Measurements from ENCODE around the gene SDC4. TPM values are rescaled to one million over a fixed set of nuclear protein-coding genes. Genes with fewer than 3 reads are reported as not detected.
A peak's percentile ranks its signal among the peaks of the same experiment; 100 is the strongest.

The SDC4 gene
- total RNA-seq, 1 experiment from 2014 or later: 100 TPM

GRCh38 chr20:45346851-45347250 is 1.4 kb downstream of the SDC4 start:
- Histone ChIP-seq H3K27me3 (ENCODE audit: insufficient read depth, low read length) (no peaks in the 10 kb centered on the region), H3K4me3 (replicated peaks in 1 of 2; ENCODE audit: low read depth in 1 of 2, low read length in 2 of 2) (peak overlapping the region; percentile 82 to 84), H3K79me2 (ENCODE audit: insufficient read depth, low read length) (peaks cover 63% of the 10 kb centered on the region), H3K4me1 (ENCODE audit: control insufficient read depth in 1 of 2, insufficient read depth in 2 of 2, low read length in 2 of 2) (peaks cover 57 to 67% of the 10 kb centered on the region in 2 experiments), H3K9ac (ENCODE audit: low read length) (peak overlapping the region; percentile 80), H3K9me2 (ENCODE audit: insufficient read depth) (no peaks in the 10 kb centered on the region), H3K27ac (ENCODE audit: low read depth, low read length) (peak overlapping the region; percentile 82), H2AFZ (ENCODE audit: low read depth, low read length, poor library complexity, severe bottlenecking) (no peak overlapping the region), H4K20me1 (ENCODE audit: insufficient read depth) (no peaks in the 10 kb centered on the region), H3K9me3 (ENCODE audit: control insufficient read depth in 1 of 2, insufficient read depth in 1 of 2, low read depth in 1 of 2, low read length in 2 of 2) (no peaks in the 10 kb centered on the region), H3K4me2 (ENCODE audit: low read length) (peak overlapping the region; percentile 91), H3K36me3 (ENCODE audit: control insufficient read depth in 1 of 2, insufficient read depth in 2 of 2, low read length in 2 of 2) (no peaks in the 10 kb centered on the region; a peak in 1 of 4 replicates)
- CTCF ChIA-PET: interaction anchor here (1.8 kb wide), 1 partner anchor 16 kb away, joined by 7 read pairs; the partner anchor contains the start of gene SYS1
- no TSS peak for BruUV-seq (replicated peaks)
- RAD21 ChIA-PET (ENCODE audit: low non-redundant PET in 1 of 2, low total read pairs in 2 of 2, uncharacterized antibody in 2 of 2, unreplicated experiment in 2 of 2): interaction anchor here in 1 of 2 experiments (1.2 kb wide), 1 partner anchor 10 kb away, joined by 3 read pairs; no protein-coding TSS in a partner anchor
- POLR2A ChIA-PET: interaction anchor here (1.2 to 4.7 kb wide), 6 partner anchors 8 to 61 kb away, joined by 4 to 55 read pairs (median 16); partner anchors contain the start of gene SYS1
- DNase-seq (ENCODE audit: low read depth, low spot score) (no peak), ATAC-seq (no peak)
- TF ChIP-seq TCF7L2 (IDR thresholded peaks at IDR 0.05; ENCODE audit: borderline replicate concordance, extremely low read depth, insufficient read depth, insufficient read length) (no peak), EGR1 (IDR thresholded peaks at IDR 0.05; ENCODE audit: low read depth) (no peak), FOSL1 (IDR thresholded peaks at IDR 0.05; ENCODE audit: low read depth) (no peak)
- intact Hi-C loops (cut with micrococcal nuclease): no loop called here

DNA sequence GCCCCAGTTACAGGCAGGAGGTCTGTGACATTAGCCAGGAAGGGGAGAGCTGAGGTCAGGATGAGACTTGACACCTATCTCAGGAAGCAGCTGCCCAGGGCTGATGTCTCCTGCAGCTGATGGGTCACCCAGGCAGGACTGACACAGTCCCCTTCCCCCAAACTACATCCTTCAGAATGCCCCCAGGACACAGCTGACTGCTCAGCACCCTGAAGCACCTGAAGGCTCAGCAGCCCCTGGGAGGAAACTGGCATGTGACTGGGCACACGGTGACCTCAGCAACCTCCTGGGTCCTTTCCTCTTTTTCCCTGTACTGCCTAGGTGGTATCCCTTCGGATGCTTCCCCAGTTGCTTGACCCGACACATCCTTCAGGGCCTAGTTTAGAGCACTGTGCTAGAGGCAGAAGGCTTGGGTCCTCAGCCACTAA is 1.9 kb downstream of the SDC4 start:
- no peak; the same call in none of the 2 replicates for TF ChIP-seq POLR2AphosphoS5 (IDR thresholded peaks at IDR 0.05; ENCODE audit: low read depth, low read length)
- RAD21 ChIA-PET (ENCODE audit: low non-redundant PET in 1 of 2, low total read pairs in 2 of 2, uncharacterized antibody in 2 of 2, unreplicated experiment in 2 of 2): interaction anchor here in 1 of 2 experiments (1.2 kb wide), 1 partner anchor 9 kb away, joined by 3 read pairs; no protein-coding TSS in a partner anchor
- DNase-seq (ENCODE audit: low read depth, low spot score) (no peak), ATAC-seq (no peak)
- CTCF ChIA-PET: interaction anchor here (0.9 to 1.8 kb wide), 2 partner anchors 17 to 35 kb away, joined by 3 to 7 read pairs; partner anchors contain the start of gene SYS1
- no peaks in the 10 kb centered on the region; a peak in 1 of 4 replicates for H3K36me3 ChIP-seq (ENCODE audit: control insufficient read depth in 1 of 2, insufficient read depth in 2 of 2, low read length in 2 of 2)
- H3K9me3 ChIP-seq (ENCODE audit: control insufficient read depth in 1 of 2, insufficient read depth in 1 of 2, low read depth in 1 of 2, low read length in 2 of 2): no peaks in the 10 kb centered on the region
- POLR2A ChIA-PET: interaction anchor here (0.9 to 4.7 kb wide), 8 partner anchors 9 to 90 kb away, joined by 3 to 55 read pairs (median 6); partner anchors contain the start of gene SYS1
- H3K4me2 ChIP-seq (ENCODE audit: low read length): peak overlapping the region; percentile 91
- no peaks in the 10 kb centered on the region for H3K27me3 ChIP-seq (ENCODE audit: insufficient read depth, low read length)
- H3K4me1 ChIP-seq (ENCODE audit: control insufficient read depth in 1 of 2, insufficient read depth in 2 of 2, low read length in 2 of 2): peaks cover 63 to 73% of the 10 kb centered on the region in 2 experiments
- intact Hi-C loops (cut with micrococcal nuclease): no loop called here
- no peaks in the 10 kb centered on the region for H4K20me1 ChIP-seq (ENCODE audit: insufficient read depth)
- H2AFZ ChIP-seq (ENCODE audit: low read depth, low read length, poor library complexity, severe bottlenecking): no peak overlapping the region
- H3K9me2 ChIP-seq (ENCODE audit: insufficient read depth): no peaks in the 10 kb centered on the region
- peaks cover 68% of the 10 kb centered on the region for H3K79me2 ChIP-seq (ENCODE audit: insufficient read depth, low read length)
- peak overlapping the region; percentile 80 for H3K9ac ChIP-seq (ENCODE audit: low read length)
- peak overlapping the region; percentile 82 to 84 for H3K4me3 ChIP-seq (replicated peaks in 1 of 2; ENCODE audit: low read depth in 1 of 2, low read length in 2 of 2)
- peak overlapping the region; percentile 82 for H3K27ac ChIP-seq (ENCODE audit: low read depth, low read length)
- BruUV-seq (replicated peaks): no TSS peak

All from HCT116 (cell line).